ENCODE measurements around the gene CCNK. TPM values are rescaled to one million over a fixed set of nuclear protein-coding genes. Genes with fewer than 3 reads are reported as not detected.

Gene CCNK
- total RNA-seq, 3 donors from 2014 or later, result 23.0 to 29.0 (median 23.9) TPM

- Histone ChIP-seq H3K4me3 (no peak overlapping the region), H3K27me3 (no peaks in the 10 kb centered on the region), H3K36me3 (no peaks in the 10 kb centered on the region), H3K9me3 (no peaks in the 10 kb centered on the region), H3K27ac (peak overlapping the region in 1 of 2 donors; percentile 32), H3K4me1 (peaks cover 0 to 3% of the 10 kb centered on the region in 2 donors)
- TF ChIP-seq, protein P1, sequence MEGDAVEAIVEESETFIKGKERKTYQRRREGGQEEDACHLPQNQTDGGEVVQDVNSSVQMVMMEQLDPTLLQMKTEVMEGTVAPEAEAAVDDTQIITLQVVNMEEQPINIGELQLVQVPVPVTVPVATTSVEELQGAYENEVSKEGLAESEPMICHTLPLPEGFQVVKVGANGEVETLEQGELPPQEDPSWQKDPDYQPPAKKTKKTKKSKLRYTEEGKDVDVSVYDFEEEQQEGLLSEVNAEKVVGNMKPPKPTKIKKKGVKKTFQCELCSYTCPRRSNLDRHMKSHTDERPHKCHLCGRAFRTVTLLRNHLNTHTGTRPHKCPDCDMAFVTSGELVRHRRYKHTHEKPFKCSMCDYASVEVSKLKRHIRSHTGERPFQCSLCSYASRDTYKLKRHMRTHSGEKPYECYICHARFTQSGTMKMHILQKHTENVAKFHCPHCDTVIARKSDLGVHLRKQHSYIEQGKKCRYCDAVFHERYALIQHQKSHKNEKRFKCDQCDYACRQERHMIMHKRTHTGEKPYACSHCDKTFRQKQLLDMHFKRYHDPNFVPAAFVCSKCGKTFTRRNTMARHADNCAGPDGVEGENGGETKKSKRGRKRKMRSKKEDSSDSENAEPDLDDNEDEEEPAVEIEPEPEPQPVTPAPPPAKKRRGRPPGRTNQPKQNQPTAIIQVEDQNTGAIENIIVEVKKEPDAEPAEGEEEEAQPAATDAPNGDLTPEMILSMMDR (IDR thresholded peaks at IDR 0.05), result no peak
- peak in 1 of 3 donors; percentile 15 for TF ChIP-seq POLR2AphosphoS5 (IDR thresholded peaks at IDR 0.05)
- DNase-seq (ENCODE audit: low spot score in 2 of 2), result peak in 1 of 2 donors; percentile 50
- intact Hi-C loops (cut with DNase I; ENCODE audit: low total_unique reads), result no loop called here
Measured at GRCh38 chr14:99508896-99509629, 27.9 kb downstream of the CCNK start.

GRCh38 chr14:99509871-99510555 is 28.8 kb downstream of the CCNK start:
- Histone ChIP-seq H3K4me3 (no peak overlapping the region), H3K27ac (no peak overlapping the region), H3K36me3 (no peaks in the 10 kb centered on the region), H3K9me3 (no peaks in the 10 kb centered on the region), H3K27me3 (no peaks in the 10 kb centered on the region), H3K4me1 (peaks cover 0 to 3% of the 10 kb centered on the region in 2 donors)
- TF ChIP-seq, protein P1 (IDR thresholded peaks at IDR 0.05), result no peak
- TF ChIP-seq POLR2A (IDR thresholded peaks at IDR 0.05) (no peak), POLR2AphosphoS5 (IDR thresholded peaks at IDR 0.05) (no peak)
- DNase-seq (ENCODE audit: low spot score in 2 of 2), result no peak
- intact Hi-C loops (cut with DNase I; ENCODE audit: low total_unique reads), result no loop called here

DNA sequence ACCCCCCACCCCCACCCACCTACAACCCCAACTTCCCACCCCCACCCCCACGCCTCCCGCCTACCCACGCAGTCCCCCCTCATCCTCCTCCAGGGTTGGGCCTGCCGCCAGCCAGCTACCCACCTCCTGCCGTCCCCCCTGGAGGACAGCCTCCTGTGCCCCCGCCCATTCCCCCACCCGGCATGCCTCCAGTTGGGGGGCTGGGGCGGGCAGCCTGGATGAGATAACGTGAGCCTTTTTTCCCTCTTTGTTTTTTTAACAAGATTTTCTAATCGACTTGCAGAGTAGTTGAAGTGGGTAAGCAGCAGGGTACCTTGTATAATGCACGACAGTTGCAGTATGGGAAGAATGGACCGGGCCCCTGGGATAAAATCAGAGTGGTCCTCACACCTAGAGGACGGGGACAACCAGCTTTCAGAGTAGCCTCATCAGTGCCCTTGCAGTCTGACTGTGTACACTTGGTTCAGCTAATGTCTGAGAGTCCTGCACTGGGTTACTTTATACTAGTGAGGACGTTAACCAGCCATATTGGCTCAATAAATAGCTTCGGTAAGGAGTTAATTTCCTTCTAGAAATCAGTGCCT is 29.4 kb downstream of the CCNK start:
- H3K9me3 ChIP-seq, result no peaks in the 10 kb centered on the region
- no peak for TF ChIP-seq POLR2A (IDR thresholded peaks at IDR 0.05)
- TF ChIP-seq, protein P1 (IDR thresholded peaks at IDR 0.05), result no peak
- no peak for TF ChIP-seq POLR2AphosphoS5 (IDR thresholded peaks at IDR 0.05)
- peaks cover 0 to 3% of the 10 kb centered on the region in 2 donors for H3K4me1 ChIP-seq
- no peaks in the 10 kb centered on the region for H3K36me3 ChIP-seq
- no peak overlapping the region for H3K4me3 ChIP-seq
- intact Hi-C loops (cut with DNase I; ENCODE audit: low total_unique reads), result no loop called here
- no peak for DNase-seq (ENCODE audit: low spot score in 2 of 2)
- no peak overlapping the region for H3K27ac ChIP-seq
- H3K27me3 ChIP-seq, result no peaks in the 10 kb centered on the region

DNA sequence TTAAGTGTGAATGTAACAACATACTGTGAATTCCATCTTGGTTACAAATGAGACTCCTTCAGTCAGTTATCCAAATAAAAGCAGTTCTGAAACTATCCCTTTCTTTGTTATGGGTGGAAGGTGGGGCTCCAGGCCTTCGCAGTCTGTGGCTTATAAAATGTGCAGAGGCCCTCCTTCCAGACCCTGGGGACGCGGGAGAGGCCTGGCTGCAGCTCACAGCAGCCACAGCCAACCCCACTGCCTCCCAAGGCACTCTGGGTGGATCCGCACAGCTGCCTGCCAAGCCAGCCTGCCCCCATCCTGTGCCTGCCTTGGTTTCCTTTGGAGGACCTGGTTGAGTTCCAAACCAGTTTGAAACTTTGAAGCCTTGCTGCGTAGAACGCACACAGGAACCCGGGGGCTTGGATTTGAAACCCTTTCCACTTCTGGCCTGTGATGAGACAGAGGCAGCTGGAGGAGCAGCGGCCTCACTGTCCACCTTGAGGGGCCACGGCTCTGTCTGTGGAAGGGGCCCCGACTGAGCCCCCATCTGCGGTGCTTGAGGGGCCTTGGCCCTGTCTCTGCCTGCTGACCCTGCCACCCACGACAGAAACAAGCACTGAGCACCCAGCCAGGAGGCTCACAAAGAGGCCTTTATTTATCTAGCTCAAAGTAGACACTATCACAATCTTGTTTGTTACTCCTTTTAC is 30.4 kb downstream of the CCNK start:
- H3K9me3 ChIP-seq, result no peaks in the 10 kb centered on the region
- H3K4me3 ChIP-seq, result no peak overlapping the region
- H3K27me3 ChIP-seq, result no peaks in the 10 kb centered on the region
- peak overlapping the region; percentile 62 to 75 for H3K27ac ChIP-seq
- H3K4me1 ChIP-seq, result peaks cover 0 to 3% of the 10 kb centered on the region in 2 donors
- TF ChIP-seq POLR2A (IDR thresholded peaks at IDR 0.05) (no peak), POLR2AphosphoS5 (IDR thresholded peaks at IDR 0.05) (no peak)
- TF ChIP-seq, protein P1 (IDR thresholded peaks at IDR 0.05), result no peak
- H3K36me3 ChIP-seq, result no peaks in the 10 kb centered on the region
- intact Hi-C loops (cut with DNase I; ENCODE audit: low total_unique reads), result no loop called here
- DNase-seq (ENCODE audit: low spot score in 2 of 2), result peak in 1 of 2 donors; percentile 17
